Measurements from ENCODE around the gene USP5.

GRCh38 chr12:6818222-6818621, 33.7 kb upstream of the USP5 start:
- TF ChIP-seq CTCF (IDR thresholded peaks at IDR 0.05) (no peak), POLR2A (IDR thresholded peaks at IDR 0.05) (no peak)
